ENCODE measurements around the gene NCK2. TPM values are rescaled to one million over a fixed set of nuclear protein-coding genes. Genes with fewer than 3 reads are reported as not detected.

NCK2 gene
- polyA plus RNA-seq, 1 of the 3 experiments (the other 2 are of a cell fraction): 42.8 TPM

DNA sequence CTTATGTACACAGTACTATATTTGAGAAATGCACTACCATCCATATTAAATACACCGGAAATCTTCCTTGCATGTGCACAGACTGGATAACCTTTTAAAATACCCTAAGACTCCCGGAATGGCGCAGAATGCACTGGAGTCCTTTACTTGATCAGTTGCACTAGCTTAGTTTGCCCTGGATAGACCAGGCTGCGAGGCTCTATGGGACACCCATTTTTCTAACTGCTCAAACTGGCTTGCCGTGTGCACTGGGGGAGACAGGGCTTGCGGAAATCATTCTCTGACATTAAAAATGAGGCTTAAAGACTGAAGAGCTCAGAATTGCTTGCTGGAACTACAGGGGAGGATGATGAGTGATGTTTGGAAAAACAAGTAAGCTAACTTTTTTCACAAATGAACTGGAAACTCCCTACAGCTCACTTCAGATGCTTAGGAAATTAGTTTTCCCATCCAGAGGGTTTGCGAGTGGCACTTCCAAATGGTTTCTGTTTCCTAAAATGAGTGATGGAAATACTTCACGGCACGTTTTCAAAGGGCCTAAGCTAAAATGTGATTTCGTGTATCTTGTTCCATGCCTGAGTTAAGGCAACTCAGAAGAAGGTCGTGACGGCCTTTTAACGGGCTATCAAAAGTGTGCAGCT is 2.7 kb downstream of the NCK2 start:
- Histone ChIP-seq H2AFZ (ENCODE audit: low read depth) (no peak overlapping the region), H3K27ac (ENCODE audit: low read depth in 2 of 2, low read length in 1 of 2) (no peak overlapping the region), H3K79me2 (ENCODE audit: insufficient read depth) (peaks cover 72% of the 10 kb centered on the region), H3K4me3 (ENCODE audit: low read depth in 2 of 2, low read length in 1 of 2) (no peak overlapping the region), H3K4me2 (no peak overlapping the region), H3K4me1 (ENCODE audit: control insufficient read depth in 1 of 2, insufficient read depth in 2 of 2, low read depth in 1 of 2, low read length in 1 of 2) (peaks cover 0 to 22% of the 10 kb centered on the region in 2 experiments; a peak in 2 of 4 replicates), H3F3A (replicated peaks; ENCODE audit: insufficient read depth) (peaks cover 6% of the 10 kb centered on the region), H3K9ac (no peak overlapping the region), H3K36me3 (replicated peaks in 1 of 2; ENCODE audit: control insufficient read depth in 1 of 2, insufficient read depth in 2 of 2, low read length in 1 of 2) (peaks cover 0 to 2% of the 10 kb centered on the region in 2 experiments), H3K9me2 (no peaks in the 10 kb centered on the region), H3K27me3 (ENCODE audit: insufficient read depth) (no peaks in the 10 kb centered on the region), H3K9me3 (no peaks in the 10 kb centered on the region), H4K20me1 (ENCODE audit: insufficient read depth) (peaks cover 61% of the 10 kb centered on the region)
- WGBS (ENCODE audit: low lambda C conversion rate): 98% methylated on average over 13 of the region's 13 CpGs
- POLR2A ChIA-PET: interaction anchor here (0.9 kb wide), 1 partner anchor 10 kb away, joined by 3 read pairs; no protein-coding TSS in a partner anchor
- no peak for TF ChIP-seq ELF1 (IDR thresholded peaks at IDR 0.05)
- TF ChIP-seq JUND (IDR thresholded peaks at IDR 0.05): no peak
- no peak for TF ChIP-seq RCOR1 (IDR thresholded peaks at IDR 0.05; ENCODE audit: low read length)
- TF ChIP-seq SIN3A (IDR thresholded peaks at IDR 0.05; ENCODE audit: borderline replicate concordance, low read depth, low read length): no peak
- no peak for TF ChIP-seq RAD21 (IDR thresholded peaks at IDR 0.05; ENCODE audit: low read length)
- TF ChIP-seq MXI1 (IDR thresholded peaks at IDR 0.05; ENCODE audit: low read depth, low read length): no peak
- TF ChIP-seq, protein P1, sequence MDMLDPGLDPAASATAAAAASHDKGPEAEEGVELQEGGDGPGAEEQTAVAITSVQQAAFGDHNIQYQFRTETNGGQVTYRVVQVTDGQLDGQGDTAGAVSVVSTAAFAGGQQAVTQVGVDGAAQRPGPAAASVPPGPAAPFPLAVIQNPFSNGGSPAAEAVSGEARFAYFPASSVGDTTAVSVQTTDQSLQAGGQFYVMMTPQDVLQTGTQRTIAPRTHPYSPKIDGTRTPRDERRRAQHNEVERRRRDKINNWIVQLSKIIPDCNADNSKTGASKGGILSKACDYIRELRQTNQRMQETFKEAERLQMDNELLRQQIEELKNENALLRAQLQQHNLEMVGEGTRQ (IDR thresholded peaks at IDR 0.05; ENCODE audit: borderline replicate concordance, low read depth, low read length): no peak
- TF ChIP-seq, protein P2, sequence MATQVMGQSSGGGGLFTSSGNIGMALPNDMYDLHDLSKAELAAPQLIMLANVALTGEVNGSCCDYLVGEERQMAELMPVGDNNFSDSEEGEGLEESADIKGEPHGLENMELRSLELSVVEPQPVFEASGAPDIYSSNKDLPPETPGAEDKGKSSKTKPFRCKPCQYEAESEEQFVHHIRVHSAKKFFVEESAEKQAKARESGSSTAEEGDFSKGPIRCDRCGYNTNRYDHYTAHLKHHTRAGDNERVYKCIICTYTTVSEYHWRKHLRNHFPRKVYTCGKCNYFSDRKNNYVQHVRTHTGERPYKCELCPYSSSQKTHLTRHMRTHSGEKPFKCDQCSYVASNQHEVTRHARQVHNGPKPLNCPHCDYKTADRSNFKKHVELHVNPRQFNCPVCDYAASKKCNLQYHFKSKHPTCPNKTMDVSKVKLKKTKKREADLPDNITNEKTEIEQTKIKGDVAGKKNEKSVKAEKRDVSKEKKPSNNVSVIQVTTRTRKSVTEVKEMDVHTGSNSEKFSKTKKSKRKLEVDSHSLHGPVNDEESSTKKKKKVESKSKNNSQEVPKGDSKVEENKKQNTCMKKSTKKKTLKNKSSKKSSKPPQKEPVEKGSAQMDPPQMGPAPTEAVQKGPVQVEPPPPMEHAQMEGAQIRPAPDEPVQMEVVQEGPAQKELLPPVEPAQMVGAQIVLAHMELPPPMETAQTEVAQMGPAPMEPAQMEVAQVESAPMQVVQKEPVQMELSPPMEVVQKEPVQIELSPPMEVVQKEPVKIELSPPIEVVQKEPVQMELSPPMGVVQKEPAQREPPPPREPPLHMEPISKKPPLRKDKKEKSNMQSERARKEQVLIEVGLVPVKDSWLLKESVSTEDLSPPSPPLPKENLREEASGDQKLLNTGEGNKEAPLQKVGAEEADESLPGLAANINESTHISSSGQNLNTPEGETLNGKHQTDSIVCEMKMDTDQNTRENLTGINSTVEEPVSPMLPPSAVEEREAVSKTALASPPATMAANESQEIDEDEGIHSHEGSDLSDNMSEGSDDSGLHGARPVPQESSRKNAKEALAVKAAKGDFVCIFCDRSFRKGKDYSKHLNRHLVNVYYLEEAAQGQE (IDR thresholded peaks at IDR 0.05; ENCODE audit: low read depth, low read length): no peak
- no peak for TF ChIP-seq FOXM1 (IDR thresholded peaks at IDR 0.05; ENCODE audit: low read depth)
- no peak for TF ChIP-seq MAX (IDR thresholded peaks at IDR 0.05; ENCODE audit: low read depth)
- TF ChIP-seq POLR2AphosphoS5 (IDR thresholded peaks at IDR 0.05; ENCODE audit: low read depth, low read length): no peak
- CTCF ChIA-PET: interaction anchor here (1.2 kb wide), 1 partner anchor 21 kb away, joined by 3 read pairs; no protein-coding TSS in a partner anchor
- DNase-seq: no peak

- no peaks in the 10 kb centered on the region for H3K27me3 ChIP-seq (ENCODE audit: insufficient read depth)
- no peak overlapping the region for H3K4me3 ChIP-seq (ENCODE audit: low read depth in 2 of 2, low read length in 1 of 2)
- H3K9me3 ChIP-seq: no peaks in the 10 kb centered on the region
- no peak for DNase-seq
- no peak for TF ChIP-seq JUND (IDR thresholded peaks at IDR 0.05)
- TF ChIP-seq NFIC (IDR thresholded peaks at IDR 0.05; ENCODE audit: borderline replicate concordance): no peak
- no peak for TF ChIP-seq YY1 (IDR thresholded peaks at IDR 0.05; ENCODE audit: low read depth)
- TF ChIP-seq, protein P1 (IDR thresholded peaks at IDR 0.05; ENCODE audit: borderline replicate concordance, low read depth, low read length): no peak
- TF ChIP-seq MEF2A (IDR thresholded peaks at IDR 0.05; ENCODE audit: borderline replicate concordance, low read depth): no peak
- TF ChIP-seq TEAD4 (IDR thresholded peaks at IDR 0.05; ENCODE audit: borderline replicate concordance, insufficient read depth): no peak
- peaks cover 0 to 22% of the 10 kb centered on the region in 2 experiments; a peak in 2 of 4 replicates for H3K4me1 ChIP-seq (ENCODE audit: control insufficient read depth in 1 of 2, insufficient read depth in 2 of 2, low read depth in 1 of 2, low read length in 1 of 2)
- H3K4me2 ChIP-seq: no peak overlapping the region
- peaks cover 67% of the 10 kb centered on the region for H4K20me1 ChIP-seq (ENCODE audit: insufficient read depth)
- ChIA-PET CTCF (interaction anchor here (1.2 kb wide), 1 partner anchor 20 kb away, joined by 3 read pairs; no protein-coding TSS in a partner anchor), POLR2A (no interaction called here)
- peaks cover 0 to 2% of the 10 kb centered on the region in 2 experiments for H3K36me3 ChIP-seq (replicated peaks in 1 of 2; ENCODE audit: control insufficient read depth in 1 of 2, insufficient read depth in 2 of 2, low read length in 1 of 2)
- 82% methylated on average over 4 of the region's 4 CpGs for WGBS (ENCODE audit: low lambda C conversion rate)
- H3K79me2 ChIP-seq (ENCODE audit: insufficient read depth): peaks cover 78% of the 10 kb centered on the region
- H3K27ac ChIP-seq (ENCODE audit: low read depth in 2 of 2, low read length in 1 of 2): no peak overlapping the region
- peaks cover 6% of the 10 kb centered on the region for H3F3A ChIP-seq (replicated peaks; ENCODE audit: insufficient read depth)
- no peak overlapping the region for H2AFZ ChIP-seq (ENCODE audit: low read depth)
- H3K9ac ChIP-seq: no peak overlapping the region
- no peaks in the 10 kb centered on the region for H3K9me2 ChIP-seq
Measured at GRCh38 chr2:105747991-105748390, 3.3 kb downstream of the NCK2 start.

Measured in SK-N-SH (cell line).